Esophagus squamous epithelium (tissue), 4 donors: ENCODE data around the gene OR4F6.

Experiments
- POLR2A ChIP-seq, 4 donors: fragments of 450-650 bp; IDR thresholded peaks; one replicate each; pipeline ENCODE4 v1.6.1; 2017; ENCODE audit warnings: antibody characterized with exemption in 4 of 4, mild to moderate bottlenecking in 4 of 4, moderate library complexity in 3 of 4
- TF ChIP-seq, protein P1 (sequence below), 6 experiments: fragments of 450-650 bp in 4 of 6; fragments of 200-600 bp in 2 of 6; sonication (generic) in 2 of 6; IDR thresholded peaks; one replicate each; pipeline ENCODE4 v1.5.1; 2016 to 2019; ENCODE audit warnings: antibody characterized with exemption in 6 of 6, mild to moderate bottlenecking in 4 of 6, moderate library complexity in 4 of 6

DNA sequence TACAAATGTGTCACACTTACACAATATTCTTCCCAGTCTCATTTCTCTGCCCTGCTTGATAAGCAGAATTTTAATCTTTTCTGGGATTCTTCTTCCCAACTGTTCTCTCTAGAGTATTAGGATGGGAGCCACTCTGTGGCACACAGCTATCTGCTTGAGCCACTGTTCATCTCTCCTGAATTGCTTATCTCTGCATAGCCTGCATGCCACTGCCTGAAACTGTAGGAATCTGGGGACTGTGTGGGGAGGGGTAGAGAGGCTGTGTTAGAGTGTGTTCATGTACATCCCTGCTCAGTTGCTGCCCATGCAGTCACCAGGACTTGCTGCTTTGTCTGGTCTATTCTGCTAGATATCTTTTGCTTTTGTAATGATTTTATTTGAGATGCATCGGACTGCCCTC, 2.3 kb upstream of the OR4F6 start:
- TF ChIP-seq POLR2A (IDR thresholded peaks at IDR 0.05): no peak
- TF ChIP-seq, protein P1, sequence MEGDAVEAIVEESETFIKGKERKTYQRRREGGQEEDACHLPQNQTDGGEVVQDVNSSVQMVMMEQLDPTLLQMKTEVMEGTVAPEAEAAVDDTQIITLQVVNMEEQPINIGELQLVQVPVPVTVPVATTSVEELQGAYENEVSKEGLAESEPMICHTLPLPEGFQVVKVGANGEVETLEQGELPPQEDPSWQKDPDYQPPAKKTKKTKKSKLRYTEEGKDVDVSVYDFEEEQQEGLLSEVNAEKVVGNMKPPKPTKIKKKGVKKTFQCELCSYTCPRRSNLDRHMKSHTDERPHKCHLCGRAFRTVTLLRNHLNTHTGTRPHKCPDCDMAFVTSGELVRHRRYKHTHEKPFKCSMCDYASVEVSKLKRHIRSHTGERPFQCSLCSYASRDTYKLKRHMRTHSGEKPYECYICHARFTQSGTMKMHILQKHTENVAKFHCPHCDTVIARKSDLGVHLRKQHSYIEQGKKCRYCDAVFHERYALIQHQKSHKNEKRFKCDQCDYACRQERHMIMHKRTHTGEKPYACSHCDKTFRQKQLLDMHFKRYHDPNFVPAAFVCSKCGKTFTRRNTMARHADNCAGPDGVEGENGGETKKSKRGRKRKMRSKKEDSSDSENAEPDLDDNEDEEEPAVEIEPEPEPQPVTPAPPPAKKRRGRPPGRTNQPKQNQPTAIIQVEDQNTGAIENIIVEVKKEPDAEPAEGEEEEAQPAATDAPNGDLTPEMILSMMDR (IDR thresholded peaks at IDR 0.05): no peak
